ENCODE results near the gene SIK1.
"Not testable (repeated sequence)": the region's sequence is repeated elsewhere in the genome, so short reads cannot be mapped to it uniquely, and the experiment has no call there.

The SIK1 gene

GRCh38 chr21:43426404-43427241 is at the start of gene SIK1:
Gene SIK1, minus strand, starts transcription at chr21:43427131. Its CDS starts 953 bp downstream, at chr21:43426178.
- not testable (repeated sequence) for DNase-seq

GRCh38 chr21:43471597-43472242 is 44.8 kb upstream of the SIK1 start:
- not testable (repeated sequence) for DNase-seq

DNA sequence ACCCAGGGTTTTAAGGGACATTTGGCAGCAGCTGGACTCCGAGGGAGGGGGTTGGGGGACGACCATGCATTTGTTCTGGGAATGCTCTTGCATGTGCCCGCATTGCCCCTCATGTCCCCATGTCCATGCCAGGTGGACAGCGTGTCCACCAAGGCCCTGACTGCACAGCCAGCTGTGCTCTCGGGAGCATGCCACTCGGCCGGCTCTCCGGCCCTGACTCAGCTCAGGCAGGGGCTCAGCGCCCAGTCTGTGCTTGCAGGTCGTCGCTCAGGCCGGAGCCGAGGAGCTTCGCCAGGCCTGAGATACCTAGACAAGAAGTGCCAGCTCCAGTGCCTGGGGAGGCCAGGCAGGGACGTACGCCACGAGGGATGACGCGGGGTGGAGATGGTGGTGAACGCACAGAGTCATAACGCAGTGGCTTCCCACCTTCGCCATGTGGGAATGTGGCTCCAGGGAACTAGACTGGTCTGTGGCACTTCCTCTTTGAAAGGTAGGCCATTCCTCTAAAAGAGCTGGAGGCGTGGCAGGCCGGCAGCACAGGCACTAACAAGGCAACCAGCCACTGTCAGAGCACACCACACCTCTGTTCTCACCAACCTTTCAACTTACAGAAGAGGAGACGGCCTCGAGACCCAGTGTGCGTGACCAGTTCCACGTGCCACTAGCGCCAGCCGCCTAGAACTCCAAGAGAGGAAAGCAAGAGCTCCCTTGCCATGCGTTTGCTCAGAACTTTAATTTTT is 43.0 kb upstream of the SIK1 start:
- DNase-seq, result not testable (repeated sequence)

GRCh38 chr21:43467785-43468184 is 40.9 kb upstream of the SIK1 start:
- DNase-seq, result no peak

DNA sequence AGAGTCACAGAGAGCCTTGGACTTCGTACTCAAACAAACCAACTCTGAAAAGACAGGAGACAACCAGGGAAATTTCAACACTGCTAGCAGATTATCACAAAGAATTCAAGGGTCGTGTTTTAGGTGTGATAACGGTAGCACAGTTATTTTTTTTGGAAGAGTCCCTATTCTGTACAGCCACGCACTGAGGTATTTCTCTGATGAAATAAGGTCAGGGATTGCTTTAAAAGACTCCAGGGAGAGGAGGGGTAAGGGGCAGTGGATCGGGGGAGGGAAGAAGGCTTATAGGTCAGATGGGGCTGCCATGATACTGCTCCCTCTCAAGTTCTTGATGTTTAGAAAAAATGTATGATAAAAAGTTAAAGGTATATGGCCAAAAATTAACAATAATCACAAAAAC is 38.2 kb upstream of the SIK1 start:
- not testable (repeated sequence) for DNase-seq

DNA sequence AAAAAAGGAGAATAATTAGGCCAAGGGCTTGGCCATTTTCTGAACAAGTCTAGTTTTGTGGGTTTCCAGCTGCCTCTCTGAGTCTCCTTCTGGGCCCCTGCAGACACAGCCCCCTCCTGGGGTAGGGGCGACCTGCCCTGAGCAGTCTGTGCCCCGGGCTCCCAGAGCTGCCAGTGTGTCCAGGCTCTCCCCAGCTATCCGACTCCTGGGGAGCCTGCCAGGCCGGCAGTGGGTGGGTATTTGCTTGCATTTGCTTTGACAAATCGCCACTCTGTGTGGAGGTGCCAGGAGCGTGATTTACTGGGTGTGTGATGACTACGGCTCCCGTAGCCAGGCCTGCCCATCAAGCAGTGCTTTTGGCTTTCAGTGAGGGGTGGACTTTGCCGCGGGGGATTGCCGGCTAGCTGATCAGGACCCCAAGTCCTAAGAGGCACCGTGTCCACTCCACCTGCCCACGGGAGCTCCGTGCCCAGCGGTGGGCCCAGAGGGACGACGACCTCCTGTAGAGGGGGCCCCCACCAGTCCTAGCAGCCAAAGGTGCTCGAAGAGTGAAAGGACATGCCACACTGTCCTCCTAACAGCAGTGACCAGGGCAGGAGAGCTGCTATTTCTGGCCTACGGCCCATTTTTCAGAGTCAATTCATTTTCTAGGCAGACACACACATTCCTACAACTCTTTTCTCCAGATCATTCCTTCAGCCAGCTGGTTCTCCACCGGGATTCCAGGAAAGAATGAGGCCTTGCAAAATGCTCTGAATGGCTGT is 36.7 kb upstream of the SIK1 start:
- not testable (repeated sequence) for DNase-seq

- DNase-seq, result not testable (repeated sequence)
Observed at GRCh38 chr21:43462932-43463331, 36.0 kb upstream of the SIK1 start.

GRCh38 chr21:43460475-43460874 is 33.5 kb upstream of the SIK1 start:
- not testable (repeated sequence) for DNase-seq

DNA sequence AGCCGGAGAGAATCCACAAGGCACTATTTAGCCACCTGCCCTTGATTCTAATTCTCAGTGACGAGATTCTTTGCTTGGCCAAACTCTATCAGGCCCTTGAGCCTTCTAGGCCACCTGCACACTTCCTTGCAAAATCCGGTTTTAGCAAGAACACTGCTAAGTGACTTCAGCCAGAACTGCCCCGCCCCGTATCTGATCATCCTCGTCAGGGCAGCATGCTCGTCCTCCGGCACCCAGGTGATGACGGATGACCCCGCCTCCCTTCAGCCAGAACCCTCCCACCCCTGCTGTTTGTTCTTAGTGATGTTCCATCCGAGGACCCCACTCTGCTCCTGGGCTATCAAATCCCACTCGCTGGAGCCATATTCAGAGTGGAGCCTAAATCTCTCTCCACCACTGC is 32.1 kb upstream of the SIK1 start:
- DNase-seq, result not testable (repeated sequence)

- DNase-seq, result not testable (repeated sequence)
Observed at GRCh38 chr21:43456616-43457314, 29.8 kb upstream of the SIK1 start.

DNA sequence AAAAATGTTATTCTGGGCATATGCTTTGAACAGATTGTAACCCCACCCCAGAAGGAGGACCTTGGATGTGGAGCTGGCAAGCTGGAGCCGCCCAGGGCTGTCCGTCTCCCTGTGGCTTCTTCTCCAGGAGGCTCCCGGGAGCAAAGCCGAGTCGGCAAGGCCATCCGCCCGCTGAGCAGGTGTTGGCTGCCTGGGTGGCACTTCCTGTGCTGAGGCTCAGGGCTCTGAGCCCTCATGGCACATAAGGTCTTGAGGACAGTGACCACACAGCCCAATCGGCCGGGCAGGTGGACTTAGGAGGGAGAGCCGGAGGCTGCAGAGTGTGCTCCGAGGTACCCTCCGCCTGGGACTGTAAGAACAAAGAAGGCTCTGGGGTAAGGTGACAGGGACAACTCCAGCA is 28.8 kb upstream of the SIK1 start:
- DNase-seq, result not testable (repeated sequence)

DNA sequence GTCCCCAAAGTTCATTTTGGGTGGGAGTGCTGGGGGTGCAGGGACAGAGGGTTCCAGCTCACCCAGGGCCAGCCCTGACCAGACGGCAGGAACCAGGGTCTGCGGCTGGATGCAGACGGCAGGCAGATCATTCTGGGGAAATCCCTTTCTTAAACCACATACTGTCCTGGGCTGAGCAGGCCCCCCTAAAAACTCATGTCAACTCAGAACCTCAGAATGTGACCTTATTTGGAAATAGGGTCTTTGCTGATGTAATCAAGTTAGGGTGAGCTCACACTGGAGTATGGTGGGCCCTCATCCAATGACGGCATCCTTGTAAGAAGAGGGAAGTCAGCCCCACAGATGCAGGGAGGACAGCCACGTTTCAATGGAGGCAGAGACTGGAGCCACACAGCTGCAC is 27.2 kb upstream of the SIK1 start:
- not testable (repeated sequence) for DNase-seq

DNA sequence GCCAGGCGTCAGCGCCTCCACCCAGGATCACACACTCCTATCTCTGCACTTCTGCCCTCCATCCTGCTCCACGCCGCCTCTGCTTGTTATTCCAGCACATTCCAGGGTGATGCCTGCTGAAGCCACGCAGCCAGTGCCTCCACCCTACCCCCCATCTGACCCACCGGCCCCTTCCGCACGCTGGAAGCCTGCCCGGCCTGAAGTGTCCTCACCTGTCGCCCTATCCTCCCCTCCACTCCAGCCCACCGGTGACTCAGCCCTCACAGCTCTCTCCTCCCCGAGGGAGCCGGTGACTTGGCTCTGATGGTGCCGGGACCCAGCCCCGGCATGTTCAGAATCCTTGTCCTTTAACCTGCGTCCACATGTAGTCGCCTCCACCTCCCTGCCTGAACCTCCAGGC is 24.9 kb upstream of the SIK1 start:
- DNase-seq, result not testable (repeated sequence)

GRCh38 chr21:43450287-43450686 is 23.4 kb upstream of the SIK1 start:
- not testable (repeated sequence) for DNase-seq

- not testable (repeated sequence) for DNase-seq
Observed at GRCh38 chr21:43447353-43447977, 20.5 kb upstream of the SIK1 start.

DNA sequence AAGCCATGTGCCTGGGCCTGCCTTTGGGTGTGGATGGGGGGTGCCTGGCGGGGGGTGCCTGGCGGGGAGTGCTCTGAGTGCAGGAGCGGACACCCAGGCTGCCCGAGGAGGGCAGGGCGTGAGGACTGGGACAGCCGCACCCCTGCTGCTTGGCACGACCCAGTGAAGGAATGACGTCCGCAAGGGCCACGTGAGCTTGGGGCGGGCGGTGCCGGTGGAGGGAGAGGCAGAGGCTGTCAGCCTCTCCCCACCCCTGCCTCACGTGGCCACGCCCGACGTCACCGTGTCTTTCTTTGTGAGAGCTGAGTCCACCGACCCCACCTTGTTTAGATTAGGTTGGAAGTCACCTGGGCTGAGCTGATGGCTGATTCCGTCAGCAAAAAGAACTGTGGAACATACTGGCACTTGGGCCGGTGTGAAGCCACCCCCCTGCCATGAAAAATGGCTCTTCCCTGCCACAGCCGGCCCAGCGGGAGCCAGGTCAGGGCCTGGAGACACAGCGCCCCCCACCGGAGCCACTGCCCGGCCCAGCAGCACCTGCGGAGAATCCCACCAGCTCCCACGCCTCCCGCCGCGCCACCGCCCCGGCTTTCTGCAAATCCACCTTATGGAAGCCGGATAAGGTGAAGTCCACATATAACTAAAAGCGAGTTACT is 19.5 kb upstream of the SIK1 start:
- DNase-seq, result not testable (repeated sequence)

DNA sequence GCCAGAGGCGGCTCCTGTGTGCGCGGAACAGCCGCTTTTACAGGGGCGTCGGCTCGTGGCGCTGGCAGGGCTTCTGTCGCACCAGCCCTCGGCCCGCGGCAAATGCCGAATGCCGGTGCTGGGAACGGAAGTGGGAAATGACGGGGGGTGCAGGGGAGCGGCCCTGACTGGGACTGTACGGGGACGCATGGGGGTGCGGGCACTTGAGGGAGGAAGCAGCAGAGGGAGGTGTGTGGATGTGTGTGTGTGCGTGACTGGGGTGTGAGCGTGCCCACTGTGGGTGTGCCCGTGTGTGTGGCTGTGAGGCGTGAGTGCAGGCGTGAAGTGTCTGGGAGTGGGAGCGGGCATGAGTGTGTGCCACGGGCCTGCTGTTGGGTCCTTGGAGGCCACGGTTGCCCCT is 17.6 kb upstream of the SIK1 start:
- DNase-seq, result not testable (repeated sequence)

GRCh38 chr21:43442571-43442970 is 15.6 kb upstream of the SIK1 start:
- DNase-seq, result not testable (repeated sequence)

DNA sequence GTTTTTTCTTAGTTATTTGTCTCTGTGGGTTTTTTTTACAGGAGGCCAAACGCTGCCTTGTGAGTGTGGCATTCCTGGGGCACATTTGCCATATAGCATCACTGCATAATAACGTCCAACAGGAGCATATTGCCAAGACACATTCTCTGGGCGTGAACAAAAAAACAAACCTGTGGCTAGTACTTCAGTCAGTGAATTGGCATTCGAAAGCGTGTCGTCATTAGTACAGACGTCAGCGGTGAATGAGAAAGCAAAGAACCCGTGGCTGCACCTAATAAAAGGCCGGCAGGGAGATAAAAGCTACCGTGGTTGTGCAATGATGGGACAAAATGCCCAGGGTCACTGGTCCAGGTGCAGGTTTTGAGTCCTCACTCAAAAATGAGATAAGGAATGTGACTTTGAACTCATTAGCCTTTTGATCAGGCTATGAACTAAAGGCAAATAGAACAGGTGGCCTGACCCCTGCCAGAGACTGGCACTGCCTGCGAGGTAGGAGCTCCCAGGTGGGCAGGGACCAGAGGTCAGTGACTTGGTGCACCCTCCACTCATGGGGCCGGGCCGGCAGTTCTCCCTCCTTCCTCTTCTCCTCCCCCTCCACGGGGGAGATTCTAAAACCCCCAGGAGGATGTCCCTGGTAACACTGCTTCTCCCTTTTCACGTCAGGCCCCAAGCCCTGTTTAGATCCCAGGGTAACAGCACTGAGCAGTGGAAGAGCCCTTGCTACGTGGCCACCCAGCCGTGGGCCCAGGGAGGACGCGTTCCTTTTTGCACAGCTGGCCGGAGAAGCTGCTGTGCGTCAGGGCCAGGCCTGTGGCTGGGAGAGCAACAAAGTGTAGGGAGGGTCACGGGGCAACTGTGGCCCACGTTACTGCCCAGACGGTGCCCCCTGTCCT is 14.2 kb upstream of the SIK1 start:
- not testable (repeated sequence) for DNase-seq

Data from retina (tissue), 1 donor.